OCI-LY3 (cell line): ENCODE data around the gene SDK2.

Source experiments
- H2AFZ ChIP-seq: fragments of 200-600, 300-600 bp; shearing (Covaris generic); 2 replicates; pipeline ENCODE4 v1.6.0; 2014; ENCODE audit warnings: antibody characterized with exemption, low read depth, low read length
- H3K27ac ChIP-seq: fragments of 200-600, 300-600 bp; sonication (generic); 2 replicates; pipeline ENCODE4 v1.5.1; 2014; ENCODE audit warnings: mild to moderate bottlenecking, low read length, moderate library complexity, mixed read lengths
- H3K27me3 ChIP-seq: fragments of 200-600, 300-600 bp; sonication (generic); 2 replicates; pipeline ENCODE4 v1.6.1; 2014; ENCODE audit warnings: low read depth, low read length, mixed read lengths
- H3K36me3 ChIP-seq: fragments of 200-600, 300-600 bp; sonication (generic); replicated peaks from 2 replicates; pipeline ENCODE3; 2014; ENCODE audit warnings: low read depth, low read length, mixed read lengths
- H3K4me1 ChIP-seq: fragments of 300-600, 200-600 bp; sonication (generic); 2 replicates; pipeline ENCODE4 v1.6.1; 2014; ENCODE audit warnings: low read length, mixed read lengths
- H3K4me2 ChIP-seq: fragments of 200-600, 300-600 bp; sonication (generic); 2 replicates; pipeline ENCODE4 v1.6.1; 2014; ENCODE audit warnings: low read length, mixed read lengths
- H3K4me3 ChIP-seq: fragments of 300-600, 200-600 bp; sonication (generic); 2 replicates; pipeline ENCODE4 v1.5.1; 2014; ENCODE audit warnings: antibody characterized with exemption, mild to moderate bottlenecking, low read length, moderate library complexity
- H3K79me2 ChIP-seq: fragments of 300-600, 200-600 bp; shearing (Covaris generic); 2 replicates; pipeline ENCODE4 v1.6.1; 2014; ENCODE audit warnings: mild to moderate bottlenecking, low read length, mixed read lengths
- H3K9ac ChIP-seq: fragments of 300-600, 200-600 bp; shearing (Covaris generic); 2 replicates; pipeline ENCODE4 v1.6.0; 2014; ENCODE audit warnings: mild to moderate bottlenecking, low read length, moderate library complexity
- H3K9me3 ChIP-seq: fragments of 200-600, 300-600 bp; shearing (Covaris generic); 2 replicates; pipeline ENCODE4 v1.6.1; 2014; ENCODE audit warnings: low read length, mixed read lengths; ENCODE audit not compliant: insufficient read depth
- H4K20me1 ChIP-seq: fragments of 200-600, 300-600 bp; sonication (generic); 2 replicates; pipeline ENCODE4 v1.6.1; 2016; ENCODE audit warnings: low read length, mixed read lengths; ENCODE audit not compliant: insufficient read depth
- EZH2phosphoT487 ChIP-seq: fragments of 200-600 bp; shearing (Covaris generic); IDR thresholded peaks from 2 replicates; pipeline ENCODE4 v1.6.1; 2018; ENCODE audit warnings: antibody characterized with exemption, mixed run types, low read depth
- TF ChIP-seq, protein P1 (sequence below): fragments of 200-600, 300-600 bp; sonication (generic); IDR thresholded peaks from 2 replicates; pipeline ENCODE4 v1.5.1; 2014; ENCODE audit warnings: antibody characterized with exemption, low read length, low read depth

SDK2 gene

DNA sequence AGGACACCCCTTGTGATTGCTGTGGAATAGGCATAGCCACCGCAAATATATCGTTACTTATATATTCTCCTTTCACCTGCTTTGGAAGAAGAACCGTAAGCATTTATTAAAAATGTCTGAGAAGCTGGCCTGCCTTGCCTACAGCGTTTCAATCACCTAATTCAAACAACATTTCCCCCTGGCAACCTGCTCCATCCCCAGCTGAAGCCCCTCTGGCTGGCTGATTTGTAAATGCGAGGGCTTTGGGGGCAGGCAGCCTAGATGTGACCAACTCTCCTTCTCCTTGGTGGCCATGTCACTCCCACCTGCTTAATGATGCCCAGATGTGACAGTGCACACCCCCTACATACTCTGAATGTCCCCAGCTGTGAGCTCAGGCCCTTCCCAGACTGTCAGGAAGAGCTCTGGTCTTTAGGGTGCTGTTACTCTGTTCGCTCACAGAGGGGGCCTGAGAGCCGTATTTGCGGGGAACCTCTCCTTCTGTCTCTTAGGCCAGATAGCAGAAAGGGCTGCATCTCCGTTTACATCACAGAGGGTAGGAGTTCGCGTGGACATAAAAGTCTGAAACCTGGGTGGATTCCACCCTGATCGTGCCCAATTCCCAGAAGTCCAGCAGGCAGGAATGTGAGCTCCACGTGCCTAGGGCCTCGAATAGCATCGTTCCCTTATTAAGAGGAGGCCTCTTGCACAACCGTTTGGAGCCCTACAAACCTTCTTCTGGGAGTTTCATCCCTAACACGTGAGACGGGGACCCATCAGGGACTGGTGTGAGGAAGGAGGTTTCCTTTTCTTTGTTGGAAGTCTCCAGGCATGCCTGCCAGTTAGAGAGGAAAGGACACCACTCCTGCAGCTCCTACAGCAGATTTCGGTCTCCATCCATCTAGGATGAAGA lies 2.4 kb upstream of the SDK2 start:
- no peaks in the 10 kb centered on the region for H3K27me3 ChIP-seq
- no peak overlapping the region for H3K9ac ChIP-seq
- H3K4me2 ChIP-seq, result no peak overlapping the region
- no peak overlapping the region for H3K4me3 ChIP-seq
- H3K4me1 ChIP-seq, result no peaks in the 10 kb centered on the region
- H3K9me3 ChIP-seq, result no peaks in the 10 kb centered on the region
- H4K20me1 ChIP-seq, result no peaks in the 10 kb centered on the region
- no peak for TF ChIP-seq EZH2phosphoT487
- TF ChIP-seq, protein P1, sequence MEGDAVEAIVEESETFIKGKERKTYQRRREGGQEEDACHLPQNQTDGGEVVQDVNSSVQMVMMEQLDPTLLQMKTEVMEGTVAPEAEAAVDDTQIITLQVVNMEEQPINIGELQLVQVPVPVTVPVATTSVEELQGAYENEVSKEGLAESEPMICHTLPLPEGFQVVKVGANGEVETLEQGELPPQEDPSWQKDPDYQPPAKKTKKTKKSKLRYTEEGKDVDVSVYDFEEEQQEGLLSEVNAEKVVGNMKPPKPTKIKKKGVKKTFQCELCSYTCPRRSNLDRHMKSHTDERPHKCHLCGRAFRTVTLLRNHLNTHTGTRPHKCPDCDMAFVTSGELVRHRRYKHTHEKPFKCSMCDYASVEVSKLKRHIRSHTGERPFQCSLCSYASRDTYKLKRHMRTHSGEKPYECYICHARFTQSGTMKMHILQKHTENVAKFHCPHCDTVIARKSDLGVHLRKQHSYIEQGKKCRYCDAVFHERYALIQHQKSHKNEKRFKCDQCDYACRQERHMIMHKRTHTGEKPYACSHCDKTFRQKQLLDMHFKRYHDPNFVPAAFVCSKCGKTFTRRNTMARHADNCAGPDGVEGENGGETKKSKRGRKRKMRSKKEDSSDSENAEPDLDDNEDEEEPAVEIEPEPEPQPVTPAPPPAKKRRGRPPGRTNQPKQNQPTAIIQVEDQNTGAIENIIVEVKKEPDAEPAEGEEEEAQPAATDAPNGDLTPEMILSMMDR, result no peak
- H2AFZ ChIP-seq, result no peak overlapping the region
- no peaks in the 10 kb centered on the region for H3K79me2 ChIP-seq
- H3K27ac ChIP-seq, result no peak overlapping the region
- no peaks in the 10 kb centered on the region for H3K36me3 ChIP-seq

DNA sequence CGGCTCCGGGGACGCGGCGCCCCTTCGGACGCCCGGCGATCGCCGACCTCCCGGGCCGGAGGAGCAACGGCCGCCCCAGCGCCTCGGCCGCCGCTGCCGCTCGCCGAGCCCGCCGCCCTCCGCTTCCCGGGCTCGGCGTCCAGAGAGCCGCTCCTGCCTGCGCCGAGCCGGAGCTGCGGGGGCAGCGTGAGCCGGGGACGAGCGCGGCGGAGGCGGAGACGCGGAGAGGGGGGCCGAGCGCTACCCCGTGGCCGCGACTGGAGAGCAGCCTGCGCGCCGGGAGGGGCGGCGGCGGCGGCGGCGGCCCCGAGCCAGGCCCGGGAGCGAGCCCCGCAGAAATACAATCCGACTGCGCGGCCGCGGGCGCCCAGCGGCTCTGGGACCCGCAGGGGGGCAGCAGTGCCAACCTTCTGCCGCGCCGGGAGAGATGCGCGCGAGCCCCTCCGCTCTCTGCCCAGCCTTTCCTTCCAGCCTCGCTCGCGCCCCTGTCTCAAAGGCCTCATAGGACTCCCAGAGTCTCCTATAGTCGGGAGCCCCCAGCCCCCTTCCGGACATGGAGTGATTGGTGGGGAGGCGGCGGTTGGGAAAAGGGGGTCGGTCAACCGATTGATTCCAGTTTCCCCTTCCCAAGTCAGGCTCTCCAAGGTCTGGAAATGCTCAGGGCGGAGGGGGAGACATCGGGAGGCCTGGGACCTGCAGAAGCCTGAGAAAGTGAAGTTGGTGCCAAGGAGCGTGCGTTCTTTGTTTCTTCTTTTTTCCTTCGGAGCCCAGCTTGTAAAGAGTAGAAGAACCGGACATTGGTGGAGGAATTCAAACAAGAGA lies 1.0 kb upstream of the SDK2 start:
- H3K4me2 ChIP-seq, result no peak overlapping the region
- H3K4me1 ChIP-seq, result no peaks in the 10 kb centered on the region
- H2AFZ ChIP-seq, result no peak overlapping the region
- H3K27me3 ChIP-seq, result no peaks in the 10 kb centered on the region
- no peaks in the 10 kb centered on the region for H3K79me2 ChIP-seq
- H4K20me1 ChIP-seq, result no peaks in the 10 kb centered on the region
- no peak for TF ChIP-seq EZH2phosphoT487
- TF ChIP-seq, protein P1, result no peak
- H3K9ac ChIP-seq, result no peak overlapping the region
- no peak overlapping the region for H3K27ac ChIP-seq
- H3K36me3 ChIP-seq, result no peaks in the 10 kb centered on the region
- no peaks in the 10 kb centered on the region for H3K9me3 ChIP-seq
- no peak overlapping the region for H3K4me3 ChIP-seq

DNA sequence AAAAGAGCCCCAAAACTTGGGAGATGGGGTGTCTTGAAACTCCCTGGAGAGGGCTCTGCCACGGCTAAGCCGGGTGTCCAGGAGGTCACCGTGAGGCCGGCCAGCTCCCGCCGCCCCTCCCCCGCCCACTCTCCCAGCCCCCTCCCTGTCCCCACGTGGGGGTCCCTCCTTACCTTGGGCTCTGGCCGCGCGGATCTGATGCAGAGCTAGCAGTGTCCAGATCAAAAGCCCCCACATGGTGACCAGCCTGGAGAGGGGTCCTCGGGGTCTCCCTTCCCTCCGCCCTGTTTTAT lies 447 bp downstream of the SDK2 start:
- H3K9ac ChIP-seq, result no peak overlapping the region
- H3K4me2 ChIP-seq, result no peak overlapping the region
- H3K27me3 ChIP-seq, result no peaks in the 10 kb centered on the region
- no peak overlapping the region for H2AFZ ChIP-seq
- H3K4me1 ChIP-seq, result no peaks in the 10 kb centered on the region
- no peaks in the 10 kb centered on the region for H4K20me1 ChIP-seq
- no peaks in the 10 kb centered on the region for H3K9me3 ChIP-seq
- no peak overlapping the region for H3K27ac ChIP-seq
- no peak for TF ChIP-seq EZH2phosphoT487
- no peak overlapping the region for H3K4me3 ChIP-seq
- no peaks in the 10 kb centered on the region for H3K36me3 ChIP-seq
- no peaks in the 10 kb centered on the region for H3K79me2 ChIP-seq

DNA sequence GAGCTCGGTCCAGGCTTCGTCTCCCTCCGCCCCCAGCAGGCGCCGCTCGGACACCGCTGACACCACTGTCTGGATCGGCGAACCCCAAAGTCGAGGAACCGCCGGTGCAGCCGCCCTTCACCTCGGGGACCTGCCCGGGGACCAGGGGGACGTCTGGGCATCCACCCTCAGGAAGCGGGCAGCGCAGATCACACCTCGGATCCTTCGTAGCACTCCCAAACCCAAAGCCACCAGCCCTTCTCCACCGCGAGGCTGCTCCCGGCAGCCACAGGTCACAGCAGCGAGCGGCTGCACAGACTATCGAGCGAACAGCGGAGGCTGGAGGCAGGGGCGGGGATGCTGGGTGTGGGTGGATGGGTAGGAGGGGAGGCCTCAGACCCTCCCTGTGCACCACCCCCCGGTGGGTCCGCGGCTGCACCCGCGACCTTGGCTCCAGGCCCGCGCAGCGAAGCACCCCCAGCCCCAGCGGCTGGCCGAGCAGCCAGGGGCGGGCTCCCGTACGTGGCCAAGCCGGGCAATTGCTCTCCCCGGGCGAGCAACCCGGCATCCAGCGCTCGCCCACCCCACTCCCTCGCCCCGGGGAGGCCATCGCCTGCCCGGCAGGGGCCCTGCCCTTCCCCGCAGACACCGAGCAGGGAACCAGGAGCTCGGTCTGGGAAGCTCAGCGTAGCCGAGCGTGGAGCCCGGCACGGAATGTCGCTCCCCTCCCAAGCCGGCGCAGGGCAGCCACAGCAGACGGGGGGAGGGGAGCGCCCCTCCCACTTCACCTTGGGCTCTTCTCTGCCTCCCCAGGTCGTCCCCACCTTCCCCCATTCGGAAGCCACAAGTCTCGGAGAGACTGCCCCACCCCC lies 1.0 kb downstream of the SDK2 start:
- Histone ChIP-seq H3K4me3 (no peak overlapping the region), H3K9ac (no peak overlapping the region), H3K36me3 (no peaks in the 10 kb centered on the region), H3K4me1 (no peaks in the 10 kb centered on the region), H3K27me3 (no peaks in the 10 kb centered on the region), H3K79me2 (no peaks in the 10 kb centered on the region), H4K20me1 (no peaks in the 10 kb centered on the region), H2AFZ (no peak overlapping the region), H3K27ac (no peak overlapping the region), H3K9me3 (no peaks in the 10 kb centered on the region), H3K4me2 (no peak overlapping the region)
- TF ChIP-seq, protein P1, result no peak
- TF ChIP-seq EZH2phosphoT487, result no peak
